Rectal smooth muscle tissue (tissue), 1 donor: ENCODE data around the gene AGBL1.
"Not testable (repeated sequence)": the region's sequence is repeated elsewhere in the genome, so short reads cannot be mapped to it uniquely, and the experiment has no call there.

Source experiments
- H3K27ac ChIP-seq: one replicate; pipeline ENCODE4 v1.7.0; 2013; ENCODE audit warnings: low read depth, low read length, inconsistent platforms
- H3K27me3 ChIP-seq: one replicate; pipeline ENCODE4 v1.7.0; 2013; ENCODE audit warnings: low read length; ENCODE audit not compliant: control insufficient read depth, insufficient read depth
- H3K36me3 ChIP-seq: one replicate; pipeline ENCODE4 v1.7.0; 2013; ENCODE audit warnings: low read length; ENCODE audit not compliant: control insufficient read depth, insufficient read depth
- H3K4me1 ChIP-seq: one replicate; pipeline ENCODE4 v1.7.0; 2013; ENCODE audit warnings: low read length; ENCODE audit not compliant: control insufficient read depth, insufficient read depth
- H3K4me3 ChIP-seq: one replicate; pipeline ENCODE4 v1.7.0; 2013; ENCODE audit warnings: low read length
- H3K9ac ChIP-seq: one replicate; pipeline ENCODE4 v1.7.0; 2013; ENCODE audit warnings: low read length

The AGBL1 gene

GRCh38 chr15:87033056-87033455 lies 953.4 kb downstream of the AGBL1 start:
- H3K4me1 ChIP-seq = no peaks in the 10 kb centered on the region
- no peak overlapping the region for H3K27ac ChIP-seq
- H3K9ac ChIP-seq = no peak overlapping the region
- H3K36me3 ChIP-seq = no peaks in the 10 kb centered on the region
- no peak overlapping the region for H3K4me3 ChIP-seq
- no peaks in the 10 kb centered on the region for H3K27me3 ChIP-seq

- Histone ChIP-seq H3K27me3 (no peaks in the 10 kb centered on the region), H3K36me3 (no peaks in the 10 kb centered on the region), H3K27ac (no peak overlapping the region), H3K9ac (no peak overlapping the region), H3K4me3 (no peak overlapping the region), H3K4me1 (no peaks in the 10 kb centered on the region)
Measured at GRCh38 chr15:87034886-87035285, 955.2 kb downstream of the AGBL1 start.

DNA sequence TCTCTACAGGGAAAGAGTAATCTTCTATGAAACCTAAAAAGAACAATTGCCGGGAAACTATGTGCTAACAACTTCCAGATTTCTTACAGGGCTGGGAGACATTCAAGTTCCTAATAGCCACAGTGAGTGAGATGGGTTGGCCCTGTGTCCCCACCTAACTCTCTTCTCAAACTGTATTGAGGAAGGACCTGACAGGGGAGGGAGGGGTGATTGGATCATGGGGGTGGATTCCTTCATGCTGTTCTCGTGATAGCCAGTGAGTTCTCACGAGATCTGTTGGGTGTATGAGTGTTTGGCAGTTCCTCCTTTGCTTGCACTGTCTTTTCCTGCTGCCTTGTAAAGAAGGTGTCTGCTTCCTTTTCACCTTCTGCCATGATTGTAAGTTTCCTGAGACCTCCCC lies 958.7 kb downstream of the AGBL1 start:
- no peak overlapping the region for H3K27ac ChIP-seq
- H3K4me1 ChIP-seq = no peaks in the 10 kb centered on the region
- no peak overlapping the region for H3K4me3 ChIP-seq
- no peaks in the 10 kb centered on the region for H3K36me3 ChIP-seq
- H3K27me3 ChIP-seq = no peaks in the 10 kb centered on the region
- no peak overlapping the region for H3K9ac ChIP-seq

- H3K4me3 ChIP-seq, H3K36me3 ChIP-seq, H3K9ac ChIP-seq, H3K27me3 ChIP-seq, H3K27ac ChIP-seq, H3K4me1 ChIP-seq: not testable (repeated sequence)
Measured at GRCh38 chr15:87042619-87043018, 962.9 kb downstream of the AGBL1 start.

GRCh38 chr15:87045746-87046145 lies 966.1 kb downstream of the AGBL1 start:
- H3K4me3 ChIP-seq = no peak overlapping the region
- H3K4me1 ChIP-seq = no peaks in the 10 kb centered on the region
- no peaks in the 10 kb centered on the region for H3K27me3 ChIP-seq
- H3K36me3 ChIP-seq = no peaks in the 10 kb centered on the region
- no peak overlapping the region for H3K27ac ChIP-seq
- no peak overlapping the region for H3K9ac ChIP-seq

DNA sequence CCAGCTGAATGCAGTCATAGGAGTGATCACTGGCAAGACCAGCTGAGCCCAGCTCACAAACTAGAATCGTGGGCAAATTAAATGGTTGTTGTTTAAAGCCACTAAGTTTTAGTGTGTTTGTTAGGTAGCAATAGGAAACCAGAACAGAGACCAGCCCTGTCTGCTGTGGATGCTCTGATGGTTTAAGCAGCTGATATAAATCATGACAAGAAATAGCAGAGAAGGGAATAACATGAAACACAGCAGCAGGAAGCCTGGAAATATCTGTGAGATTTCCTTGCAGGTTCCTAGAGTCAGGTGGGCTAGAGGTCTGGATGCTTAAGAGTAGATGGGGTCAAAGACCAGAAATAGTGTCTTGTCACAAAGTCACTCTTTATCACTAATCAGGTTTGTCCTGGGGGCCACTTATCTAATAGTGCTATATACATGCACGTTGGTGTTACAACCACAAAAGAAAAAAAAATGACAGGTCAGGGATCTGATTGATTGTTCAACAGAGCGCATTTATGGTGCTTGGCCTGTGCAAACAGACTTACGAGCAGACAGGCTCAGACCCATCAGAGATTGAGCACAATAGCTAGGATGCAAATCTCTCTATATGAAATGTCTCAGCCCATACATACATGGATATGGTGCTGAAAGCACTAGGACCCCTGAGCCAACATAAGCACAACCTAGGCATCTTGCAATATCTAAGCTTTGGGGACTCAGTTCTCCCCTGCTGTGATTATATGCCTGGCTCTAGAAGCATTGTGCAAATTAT lies 967.7 kb downstream of the AGBL1 start:
- Histone ChIP-seq H3K9ac (no peak overlapping the region), H3K4me3 (no peak overlapping the region), H3K36me3 (no peaks in the 10 kb centered on the region), H3K27ac (no peak overlapping the region), H3K4me1 (no peaks in the 10 kb centered on the region), H3K27me3 (no peaks in the 10 kb centered on the region)
